ENCODE results near the gene SMAD4. TPM values are rescaled to one million over a fixed set of nuclear protein-coding genes. Genes with fewer than 3 reads are reported as not detected.

SMAD4 gene
- total RNA-seq, 1 donor from 2014 or later, result 87.2 TPM

DNA sequence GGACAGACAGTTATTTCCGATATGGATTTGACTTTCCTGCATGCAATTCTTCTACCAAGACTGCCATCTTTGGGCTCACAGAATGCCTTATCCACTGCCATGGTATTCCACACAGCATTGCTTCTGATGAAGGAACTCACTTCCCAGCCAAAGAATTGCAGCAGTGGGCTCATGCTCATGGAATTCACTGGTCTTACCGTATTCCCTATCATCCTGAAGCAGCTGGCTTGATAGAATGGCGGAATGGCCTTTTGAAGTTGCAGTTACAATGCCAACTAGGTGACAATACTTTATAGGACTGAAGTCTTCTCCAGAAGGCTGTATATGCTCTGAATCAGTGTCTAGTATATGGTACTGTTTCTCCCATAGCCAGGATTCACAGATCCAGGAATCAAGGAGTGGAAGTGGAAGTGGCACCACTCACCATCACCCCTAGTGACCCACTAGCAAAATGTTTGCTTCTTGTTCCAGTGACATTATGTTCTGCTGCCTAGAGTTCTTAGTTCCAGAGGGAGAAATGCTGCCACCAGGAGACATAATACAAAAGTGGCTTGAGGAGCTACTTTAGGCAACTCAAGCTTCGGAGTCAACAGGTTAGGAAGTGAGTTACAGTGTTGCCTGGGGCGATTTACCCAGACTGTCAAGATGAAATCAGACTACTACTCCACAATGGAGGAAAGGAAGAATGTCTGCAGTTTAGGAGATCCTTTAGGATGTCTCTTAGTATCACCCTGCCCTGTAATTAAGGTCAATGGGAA, 23.8 kb upstream of the SMAD4 start:
- Mint-ChIP-seq H3K27ac (ENCODE audit: unreplicated experiment) (no peak overlapping the region), H3K4me1 (ENCODE audit: unreplicated experiment) (no peaks in the 10 kb centered on the region), H3K9me3 (ENCODE audit: unreplicated experiment) (peaks cover 5% of the 10 kb centered on the region), H3K36me3 (ENCODE audit: low read depth, unreplicated experiment) (peaks cover 4% of the 10 kb centered on the region), H3K4me3 (ENCODE audit: unreplicated experiment) (no peak overlapping the region), H3K27me3 (ENCODE audit: unreplicated experiment) (peaks cover 2% of the 10 kb centered on the region)
- no peak for DNase-seq (ENCODE audit: low spot score)
- TF ChIP-seq, protein P1, sequence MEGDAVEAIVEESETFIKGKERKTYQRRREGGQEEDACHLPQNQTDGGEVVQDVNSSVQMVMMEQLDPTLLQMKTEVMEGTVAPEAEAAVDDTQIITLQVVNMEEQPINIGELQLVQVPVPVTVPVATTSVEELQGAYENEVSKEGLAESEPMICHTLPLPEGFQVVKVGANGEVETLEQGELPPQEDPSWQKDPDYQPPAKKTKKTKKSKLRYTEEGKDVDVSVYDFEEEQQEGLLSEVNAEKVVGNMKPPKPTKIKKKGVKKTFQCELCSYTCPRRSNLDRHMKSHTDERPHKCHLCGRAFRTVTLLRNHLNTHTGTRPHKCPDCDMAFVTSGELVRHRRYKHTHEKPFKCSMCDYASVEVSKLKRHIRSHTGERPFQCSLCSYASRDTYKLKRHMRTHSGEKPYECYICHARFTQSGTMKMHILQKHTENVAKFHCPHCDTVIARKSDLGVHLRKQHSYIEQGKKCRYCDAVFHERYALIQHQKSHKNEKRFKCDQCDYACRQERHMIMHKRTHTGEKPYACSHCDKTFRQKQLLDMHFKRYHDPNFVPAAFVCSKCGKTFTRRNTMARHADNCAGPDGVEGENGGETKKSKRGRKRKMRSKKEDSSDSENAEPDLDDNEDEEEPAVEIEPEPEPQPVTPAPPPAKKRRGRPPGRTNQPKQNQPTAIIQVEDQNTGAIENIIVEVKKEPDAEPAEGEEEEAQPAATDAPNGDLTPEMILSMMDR (IDR thresholded peaks at IDR 0.05; ENCODE audit: unreplicated experiment), result no peak

DNA sequence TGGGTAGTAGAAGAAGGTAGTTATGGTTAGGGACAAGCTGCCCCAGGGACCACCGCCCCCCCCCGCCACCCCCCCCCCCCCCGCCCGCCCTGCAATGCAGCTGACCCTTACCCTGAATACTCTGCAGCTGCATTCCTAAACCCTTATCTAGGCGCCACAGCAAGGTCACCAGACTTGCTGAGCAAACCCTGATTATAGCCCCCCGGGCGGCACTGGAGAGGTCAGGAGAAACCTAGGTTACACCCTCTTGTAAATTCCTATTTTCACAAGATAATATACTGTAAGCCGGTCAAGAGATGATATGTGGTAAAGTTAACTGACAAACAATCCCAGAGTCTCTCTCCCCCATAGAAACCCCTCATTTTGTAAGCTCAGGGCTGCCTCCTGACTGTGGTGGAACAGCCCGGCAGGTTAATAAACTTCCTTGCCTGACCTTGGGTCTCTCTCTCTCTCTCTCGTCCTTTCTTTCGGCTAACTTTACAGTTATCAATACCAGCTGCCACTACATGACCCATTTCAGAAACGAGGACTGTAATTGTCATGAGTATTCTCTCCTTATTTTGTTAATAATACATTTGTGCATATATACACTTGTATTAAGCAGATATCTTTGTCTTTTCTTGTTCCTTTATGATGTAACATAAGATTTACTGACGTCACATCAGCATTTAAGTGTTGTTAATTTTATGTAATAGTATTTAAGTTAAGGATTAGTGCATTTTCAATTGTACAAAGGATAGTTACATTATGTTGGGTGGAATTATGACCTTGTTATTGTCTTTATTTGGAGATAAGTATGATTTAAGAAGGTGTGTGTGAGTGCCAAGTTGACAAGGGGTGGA, 22.8 kb upstream of the SMAD4 start:
- Mint-ChIP-seq H3K36me3 (ENCODE audit: low read depth, unreplicated experiment) (peaks cover 4% of the 10 kb centered on the region), H3K4me1 (ENCODE audit: unreplicated experiment) (no peaks in the 10 kb centered on the region), H3K4me3 (ENCODE audit: unreplicated experiment) (no peak overlapping the region), H3K27me3 (ENCODE audit: unreplicated experiment) (peaks cover 2% of the 10 kb centered on the region), H3K9me3 (ENCODE audit: unreplicated experiment) (no peaks in the 10 kb centered on the region), H3K27ac (ENCODE audit: unreplicated experiment) (no peak overlapping the region)
- no peak for DNase-seq (ENCODE audit: low spot score)
- TF ChIP-seq, protein P1 (IDR thresholded peaks at IDR 0.05; ENCODE audit: unreplicated experiment), result no peak

DNA sequence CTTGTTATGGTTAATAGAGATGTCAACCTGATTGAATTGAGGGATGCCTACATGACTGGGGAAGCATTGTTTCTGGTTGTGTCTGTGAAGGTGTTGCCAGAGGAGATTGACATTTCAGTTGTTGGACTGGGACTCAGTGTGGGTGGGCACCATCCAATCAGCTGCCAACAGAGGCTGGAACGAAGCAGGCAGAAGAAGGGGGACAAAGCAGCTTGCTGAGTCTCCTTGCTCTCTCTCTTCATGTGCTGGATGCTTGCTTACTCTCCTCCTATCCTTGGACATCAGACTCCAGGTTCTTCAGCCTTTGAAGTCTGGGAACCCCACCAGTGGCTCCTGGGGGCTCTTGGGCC, 22.2 kb upstream of the SMAD4 start:
- H3K4me3 Mint-ChIP-seq (ENCODE audit: unreplicated experiment), result no peak overlapping the region
- H3K27ac Mint-ChIP-seq (ENCODE audit: unreplicated experiment), result no peak overlapping the region
- H3K27me3 Mint-ChIP-seq (ENCODE audit: unreplicated experiment), result peaks cover 2% of the 10 kb centered on the region
- no peak for DNase-seq (ENCODE audit: low spot score)
- H3K36me3 Mint-ChIP-seq (ENCODE audit: low read depth, unreplicated experiment), result peaks cover 4% of the 10 kb centered on the region
- TF ChIP-seq, protein P1 (IDR thresholded peaks at IDR 0.05; ENCODE audit: unreplicated experiment), result no peak
- H3K4me1 Mint-ChIP-seq (ENCODE audit: unreplicated experiment), result no peaks in the 10 kb centered on the region
- no peaks in the 10 kb centered on the region for H3K9me3 Mint-ChIP-seq (ENCODE audit: unreplicated experiment)

DNA sequence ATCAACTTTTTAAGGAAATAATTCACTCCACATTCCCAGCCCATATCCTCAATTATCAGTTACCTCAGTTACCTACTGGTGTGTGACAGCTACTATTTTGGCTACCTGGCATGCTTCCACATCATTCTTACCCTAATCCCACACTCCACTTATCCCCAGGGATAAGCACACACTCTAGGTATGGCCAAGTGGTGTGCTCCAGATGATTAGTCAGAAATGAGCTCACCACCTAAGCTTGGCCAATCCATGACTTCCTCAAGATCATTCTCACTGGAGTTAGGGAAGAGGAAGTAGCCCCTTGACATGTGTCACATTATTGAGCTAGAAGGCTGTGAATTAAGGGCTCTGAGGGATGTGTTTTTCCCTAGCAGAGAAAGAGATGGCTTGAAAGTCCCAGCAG, 20.9 kb upstream of the SMAD4 start:
- DNase-seq (ENCODE audit: low spot score), result no peak
- TF ChIP-seq, protein P1 (IDR thresholded peaks at IDR 0.05; ENCODE audit: unreplicated experiment), result no peak
- Mint-ChIP-seq H3K27ac (ENCODE audit: unreplicated experiment) (no peak overlapping the region), H3K27me3 (ENCODE audit: unreplicated experiment) (peaks cover 2% of the 10 kb centered on the region), H3K4me1 (ENCODE audit: unreplicated experiment) (no peaks in the 10 kb centered on the region), H3K9me3 (ENCODE audit: unreplicated experiment) (no peaks in the 10 kb centered on the region), H3K36me3 (ENCODE audit: low read depth, unreplicated experiment) (peaks cover 4% of the 10 kb centered on the region), H3K4me3 (ENCODE audit: unreplicated experiment) (no peak overlapping the region)

DNA sequence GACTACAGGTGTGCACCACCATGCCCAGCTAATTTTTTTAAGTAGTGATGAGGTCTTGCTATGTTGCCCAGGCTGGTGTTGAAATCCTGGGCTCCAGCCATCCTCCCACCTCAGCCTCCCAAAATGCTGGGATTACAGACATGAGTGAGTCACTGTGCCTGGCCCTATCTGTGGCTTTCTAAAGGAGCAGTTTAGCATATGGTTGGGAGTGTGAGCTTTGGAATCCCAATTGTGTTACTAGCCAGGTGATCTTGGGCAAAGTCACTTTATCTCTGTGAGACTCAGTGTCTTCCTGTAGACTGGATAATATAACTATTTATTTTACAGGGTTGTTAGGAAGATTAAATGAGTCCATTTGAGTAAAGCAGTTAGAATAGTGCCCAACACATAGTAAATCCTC, 19.8 kb upstream of the SMAD4 start:
- TF ChIP-seq, protein P1 (IDR thresholded peaks at IDR 0.05; ENCODE audit: unreplicated experiment), result no peak
- Mint-ChIP-seq H3K4me1 (ENCODE audit: unreplicated experiment) (no peaks in the 10 kb centered on the region), H3K9me3 (ENCODE audit: unreplicated experiment) (no peaks in the 10 kb centered on the region), H3K36me3 (ENCODE audit: low read depth, unreplicated experiment) (peaks cover 4% of the 10 kb centered on the region), H3K4me3 (ENCODE audit: unreplicated experiment) (no peak overlapping the region), H3K27me3 (ENCODE audit: unreplicated experiment) (peaks cover 2% of the 10 kb centered on the region), H3K27ac (ENCODE audit: unreplicated experiment) (no peak overlapping the region)
- DNase-seq (ENCODE audit: low spot score), result no peak
